BLaER1 treated with 17β-estradiol and CSF1 and Interleukin-3, amounts not matched to agents 10 nM and 100 nM (cell line): Measurements from ENCODE around the gene TMPRSS3.

Source experiments
- H3K27ac ChIP-seq, 11 experiments: shearing (Covaris generic); formaldehyde crosslinking; 2 replicates each; pipeline ENCODE4 v1.8.1; 2022
- H3K27me3 ChIP-seq, 11 experiments: shearing (Covaris generic); formaldehyde crosslinking; 2 replicates each; pipeline ENCODE4 v1.8.1; 2022
- H3K36me3 ChIP-seq, 11 experiments: shearing (Covaris generic); formaldehyde crosslinking; 2 replicates each; pipeline ENCODE4 v1.8.1; 2022
- H3K4me1 ChIP-seq, 10 experiments: shearing (Covaris generic); formaldehyde crosslinking; 2 replicates each; pipeline ENCODE4 v1.8.1; 2022
- H3K4me2 ChIP-seq, 11 experiments: shearing (Covaris generic); formaldehyde crosslinking; 2 replicates each; pipeline ENCODE4 v1.8.1; 2022
- H3K4me3 ChIP-seq, 10 experiments: shearing (Covaris generic); formaldehyde crosslinking; 2 replicates each; pipeline ENCODE4 v1.8.1; 2022
- H3K9ac ChIP-seq, 11 experiments: shearing (Covaris generic); formaldehyde crosslinking; 2 replicates each; pipeline ENCODE4 v1.8.1; 2022
- H3K9me3 ChIP-seq, 11 experiments: shearing (Covaris generic); formaldehyde crosslinking; replicated peaks in 1 of 11; 2 replicates each; pipeline ENCODE4 v1.8.1; 2022
- H4K20me1 ChIP-seq, 11 experiments: shearing (Covaris generic); formaldehyde crosslinking; 2 replicates each; pipeline ENCODE4 v1.8.1; 2022
- Cebpa-rat ChIP-seq, 11 experiments: shearing (Covaris generic); IDR thresholded peaks; 2 replicates each; pipeline ENCODE4 v1.8.1; 2022

TMPRSS3 gene

DNA sequence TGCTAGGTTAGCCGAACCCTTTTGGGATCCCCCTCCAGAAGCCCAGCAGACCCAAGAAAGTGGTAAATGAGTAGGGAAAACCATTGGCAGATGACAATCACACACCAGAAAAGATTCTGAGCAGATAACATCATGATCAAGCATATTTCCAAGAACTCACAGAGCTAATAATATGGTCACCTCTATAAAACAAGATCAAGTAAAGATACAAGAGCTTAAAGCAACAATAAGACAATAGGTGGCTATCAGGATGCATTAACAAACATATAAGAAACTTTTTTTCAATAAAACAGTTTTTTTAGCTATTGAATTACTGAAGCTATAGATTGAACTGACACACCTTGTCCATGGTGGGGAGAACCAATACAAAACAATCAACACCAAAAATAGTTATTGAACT lies 36.8 kb upstream of the TMPRSS3 start:
- Histone ChIP-seq H3K36me3 (no peaks in the 10 kb centered on the region), H3K9ac (no peak overlapping the region), H3K4me2 (no peak overlapping the region), H3K27ac (no peak overlapping the region), H4K20me1 (no peaks in the 10 kb centered on the region; a peak in 1 of 22 replicates), H3K4me3 (no peak overlapping the region), H3K4me1 (peaks cover 0 to 16% (median 6%) of the 10 kb centered on the region in 10 experiments; a peak in 11 of 20 replicates), H3K27me3 (peaks cover 0 to 15% (median 0%) of the 10 kb centered on the region in 11 experiments; a peak in 4 of 22 replicates), H3K9me3 (peaks cover 16 to 37% (median 26%) of the 10 kb centered on the region in 11 experiments)
- no peak for TF ChIP-seq Cebpa-rat (IDR thresholded peaks at IDR 0.05)

DNA sequence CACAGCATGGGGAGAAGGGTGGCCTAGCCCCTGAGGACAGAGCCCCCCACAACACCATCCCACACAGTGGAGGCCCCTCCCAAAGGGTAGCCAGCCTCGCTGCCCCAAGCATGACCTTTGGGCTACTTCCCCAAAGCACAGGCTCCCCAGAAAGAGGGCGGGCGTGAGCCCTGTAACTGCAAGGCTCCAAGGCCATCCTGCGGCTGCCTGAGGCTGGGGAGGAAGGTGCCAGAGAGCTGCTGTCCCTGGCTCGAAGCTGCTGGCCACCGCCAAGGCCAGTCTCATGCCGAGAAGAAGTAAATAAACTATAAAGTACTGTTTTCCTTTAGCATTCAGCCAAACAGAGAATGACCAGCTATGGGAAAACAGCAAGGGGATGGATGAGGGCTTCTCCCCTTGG lies 35.3 kb upstream of the TMPRSS3 start:
- Histone ChIP-seq H3K4me1 (peaks cover under 1 to 31% (median 21%) of the 10 kb centered on the region in 10 experiments), H3K27ac (no peak overlapping the region), H3K36me3 (no peaks in the 10 kb centered on the region), H3K4me3 (no peak overlapping the region), H3K9ac (no peak overlapping the region), H4K20me1 (no peaks in the 10 kb centered on the region; a peak in 1 of 22 replicates), H3K4me2 (peak overlapping the region in 6 of 11 experiments; percentile 2 to 22 (median 11); a peak in 5 of 22 replicates), H3K9me3 (peaks cover 15 to 23% (median 18%) of the 10 kb centered on the region in 11 experiments), H3K27me3 (peaks cover 0 to 30% (median 0%) of the 10 kb centered on the region in 11 experiments; a peak in 6 of 22 replicates)
- no peak for TF ChIP-seq Cebpa-rat (IDR thresholded peaks at IDR 0.05)

DNA sequence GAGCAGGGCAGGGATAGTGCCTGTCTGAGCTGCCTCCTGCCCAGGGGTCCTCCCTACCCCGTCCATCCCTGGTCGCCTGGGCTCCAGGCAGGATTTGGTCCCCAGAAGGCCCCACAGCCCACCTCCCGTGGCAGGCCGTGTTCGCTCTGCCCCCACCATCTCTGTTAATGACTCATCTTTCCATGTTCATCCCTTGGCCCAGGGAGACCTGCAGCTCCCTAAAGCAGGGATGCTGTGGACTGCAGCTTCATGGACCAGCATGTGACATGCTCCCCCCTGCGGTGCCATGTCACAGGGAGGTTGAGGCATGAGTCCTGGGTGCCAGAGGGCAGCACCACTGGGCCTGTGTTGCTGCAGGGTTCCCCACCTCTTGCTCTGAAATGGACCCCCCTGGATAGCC lies 34.7 kb upstream of the TMPRSS3 start:
- Histone ChIP-seq H3K4me2 (peak overlapping the region in 3 of 11 experiments; percentile 4 to 21 (median 13); a peak in 2 of 22 replicates), H3K27me3 (peaks cover 0 to 31% (median 0%) of the 10 kb centered on the region in 11 experiments; a peak in 6 of 22 replicates), H3K4me1 (peaks cover 7 to 38% (median 28%) of the 10 kb centered on the region in 10 experiments), H3K9ac (no peak overlapping the region), H4K20me1 (peaks cover 0 to 6% (median 0%) of the 10 kb centered on the region in 11 experiments; a peak in 7 of 22 replicates), H3K4me3 (no peak overlapping the region), H3K36me3 (no peaks in the 10 kb centered on the region), H3K9me3 (peaks cover 15 to 23% (median 18%) of the 10 kb centered on the region in 11 experiments), H3K27ac (no peak overlapping the region)
- no peak for TF ChIP-seq Cebpa-rat (IDR thresholded peaks at IDR 0.05)

DNA sequence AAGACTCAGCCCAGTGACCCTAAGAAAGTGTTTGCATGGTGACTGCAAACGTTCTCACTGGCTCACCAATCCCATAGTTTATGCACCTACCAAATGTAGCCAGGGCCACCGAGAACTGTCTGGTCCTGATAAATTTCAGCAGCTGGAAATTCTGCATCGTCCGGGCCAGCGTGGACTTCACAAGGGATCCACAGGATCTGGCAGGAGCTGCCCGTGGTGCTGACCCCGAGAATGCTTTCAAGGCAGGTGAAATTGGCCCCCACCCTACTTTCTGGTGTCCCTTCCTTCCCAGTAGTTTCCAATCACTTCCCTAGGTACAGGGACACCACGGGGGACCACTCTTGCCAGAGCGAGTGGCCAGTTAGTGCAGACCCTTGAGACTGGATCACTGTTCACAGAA lies 34.0 kb upstream of the TMPRSS3 start:
- Histone ChIP-seq H3K9me3 (peaks cover 15 to 23% (median 18%) of the 10 kb centered on the region in 11 experiments), H3K4me1 (peaks cover 14 to 45% (median 34%) of the 10 kb centered on the region in 10 experiments), H3K4me2 (no peak overlapping the region), H3K36me3 (no peaks in the 10 kb centered on the region), H3K27ac (no peak overlapping the region), H3K27me3 (peaks cover 0 to 31% (median 0%) of the 10 kb centered on the region in 11 experiments; a peak in 6 of 22 replicates), H3K4me3 (no peak overlapping the region), H3K9ac (no peak overlapping the region), H4K20me1 (peaks cover 0 to 10% (median 0%) of the 10 kb centered on the region in 11 experiments; a peak in 8 of 22 replicates)
- TF ChIP-seq Cebpa-rat (IDR thresholded peaks at IDR 0.05): no peak

DNA sequence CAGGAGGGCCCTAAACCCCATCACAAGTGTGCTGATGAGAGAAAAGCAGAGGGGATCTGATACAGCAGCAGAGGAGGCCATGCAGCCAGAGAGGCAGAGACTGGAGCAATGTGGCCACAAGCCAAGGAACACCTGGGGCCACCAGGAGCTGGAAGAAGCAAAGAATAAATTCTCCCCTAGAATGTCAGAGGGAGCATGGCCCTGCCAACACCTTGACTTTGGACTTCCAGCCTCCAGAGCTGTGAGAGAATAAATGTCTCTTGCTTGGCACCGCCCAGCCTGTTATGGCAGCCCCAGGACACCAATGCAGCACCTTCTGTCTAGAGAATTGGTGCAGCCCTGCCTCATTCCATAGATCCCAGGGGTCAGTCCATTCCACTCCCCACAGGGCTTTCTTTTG lies 33.2 kb upstream of the TMPRSS3 start:
- Histone ChIP-seq H3K27me3 (peaks cover 0 to 31% (median 0%) of the 10 kb centered on the region in 11 experiments; a peak in 6 of 22 replicates), H3K4me2 (no peak overlapping the region), H3K9ac (no peak overlapping the region), H4K20me1 (peaks cover 0 to 13% (median 0%) of the 10 kb centered on the region in 11 experiments; a peak in 8 of 22 replicates), H3K4me3 (no peak overlapping the region), H3K27ac (no peak overlapping the region), H3K9me3 (peaks cover 15 to 23% (median 18%) of the 10 kb centered on the region in 11 experiments), H3K4me1 (peaks cover 22 to 53% (median 43%) of the 10 kb centered on the region in 10 experiments), H3K36me3 (no peaks in the 10 kb centered on the region)
- no peak for TF ChIP-seq Cebpa-rat (IDR thresholded peaks at IDR 0.05)

DNA sequence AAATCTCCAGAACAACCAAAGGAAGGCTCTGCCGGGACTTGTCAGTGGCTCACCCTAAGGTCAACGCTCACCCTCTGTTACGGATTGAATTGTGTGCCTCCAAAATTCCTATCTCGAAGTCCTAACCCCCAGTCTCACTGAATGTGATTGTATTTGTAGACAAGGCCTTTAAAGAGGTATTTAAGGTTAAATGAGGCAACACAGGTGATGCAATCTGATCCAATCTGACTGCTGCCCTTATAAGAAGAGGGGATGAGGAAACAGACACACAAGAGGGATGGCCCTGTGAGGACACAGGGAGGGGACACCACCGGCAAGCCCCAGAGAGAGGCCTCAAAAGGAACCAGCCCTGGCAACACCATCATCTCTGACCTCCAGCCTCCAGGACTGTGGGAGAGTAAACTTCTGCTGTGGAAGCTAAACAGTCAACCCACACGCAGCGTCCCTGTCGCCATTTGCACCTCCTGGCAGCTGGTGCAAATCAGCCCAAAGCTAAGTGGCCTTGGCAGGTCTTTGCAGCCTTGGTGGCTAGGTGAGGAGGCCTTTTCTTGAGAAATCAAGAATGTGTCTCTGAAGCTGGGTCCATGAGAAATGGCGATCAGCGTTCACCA lies 32.1 kb upstream of the TMPRSS3 start:
- Histone ChIP-seq H3K4me1 (peaks cover 30 to 64% (median 54%) of the 10 kb centered on the region in 10 experiments), H3K4me3 (no peak overlapping the region), H4K20me1 (peaks cover 0 to 13% (median 0%) of the 10 kb centered on the region in 11 experiments; a peak in 8 of 22 replicates), H3K27ac (no peak overlapping the region), H3K36me3 (no peaks in the 10 kb centered on the region), H3K27me3 (peaks cover 0 to 36% (median 3%) of the 10 kb centered on the region in 11 experiments; a peak in 9 of 22 replicates), H3K9ac (no peak overlapping the region), H3K4me2 (peak overlapping the region in 7 of 11 experiments; percentile 84 to 98 (median 89); a peak in 13 of 22 replicates), H3K9me3 (peaks cover 11 to 17% (median 12%) of the 10 kb centered on the region in 11 experiments)
- TF ChIP-seq Cebpa-rat (IDR thresholded peaks at IDR 0.05): no peak

DNA sequence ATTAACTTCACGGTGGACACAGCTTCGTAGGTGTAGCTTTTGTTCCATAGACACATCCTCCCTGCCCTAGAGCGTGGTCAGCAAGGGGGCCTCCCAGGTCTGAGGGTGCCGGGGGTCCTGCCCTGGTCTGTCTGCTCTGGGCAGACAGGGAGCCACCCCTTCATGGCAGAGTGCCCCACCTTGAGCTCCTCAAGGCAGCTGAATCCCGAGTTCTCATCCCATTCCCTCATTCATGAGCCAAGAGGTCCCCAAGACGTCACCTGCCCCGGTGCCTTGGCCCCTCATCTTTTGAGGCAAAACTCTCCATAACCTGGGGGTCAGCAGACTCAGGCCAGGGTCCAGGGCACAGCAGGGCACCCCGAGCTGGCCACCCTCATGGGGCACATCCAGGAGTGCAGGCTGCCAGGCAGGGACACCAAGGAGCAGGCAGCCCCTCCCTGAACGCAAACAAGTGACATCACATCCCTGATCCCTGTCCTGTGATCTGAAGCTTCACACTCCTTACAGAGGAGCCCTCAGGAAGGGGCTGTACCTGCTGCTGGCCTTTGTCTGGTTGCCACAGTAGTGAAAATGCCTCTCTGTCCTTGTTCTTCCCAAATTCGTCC lies 31.1 kb upstream of the TMPRSS3 start:
- Histone ChIP-seq H3K27ac (no peak overlapping the region), H3K9me3 (peaks cover 2 to 10% (median 4%) of the 10 kb centered on the region in 11 experiments), H3K4me3 (no peak overlapping the region), H3K27me3 (peaks cover 0 to 38% (median 4%) of the 10 kb centered on the region in 11 experiments; a peak in 9 of 22 replicates), H4K20me1 (peaks cover 0 to 13% (median 0%) of the 10 kb centered on the region in 11 experiments; a peak in 8 of 22 replicates), H3K4me2 (peak overlapping the region in 10 of 11 experiments; percentile 3 to 98 (median 88); a peak in 18 of 22 replicates), H3K36me3 (no peaks in the 10 kb centered on the region), H3K4me1 (peaks cover 30 to 68% (median 59%) of the 10 kb centered on the region in 10 experiments), H3K9ac (no peak overlapping the region)
- TF ChIP-seq Cebpa-rat (IDR thresholded peaks at IDR 0.05): no peak

DNA sequence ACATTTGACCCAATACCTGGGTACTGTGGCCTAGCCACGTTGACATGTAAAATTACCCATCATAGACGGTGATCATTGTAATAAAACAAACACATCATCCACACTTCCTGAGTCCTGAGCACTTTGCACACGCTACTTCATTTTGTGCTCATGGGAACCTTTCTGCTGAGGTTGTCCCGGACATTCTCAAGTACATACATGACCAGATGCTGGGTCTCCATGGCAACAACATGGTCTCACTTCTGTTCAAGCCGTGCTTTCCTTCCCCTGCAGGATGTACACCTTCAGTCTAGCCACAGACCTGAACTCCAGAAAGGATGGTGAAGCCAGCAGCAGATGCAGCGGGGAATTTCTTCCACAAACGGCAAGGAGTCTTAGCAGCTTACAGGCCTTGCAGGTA lies 30.6 kb upstream of the TMPRSS3 start:
- TF ChIP-seq Cebpa-rat (IDR thresholded peaks at IDR 0.05): no peak
- peaks cover 2 to 10% (median 6%) of the 10 kb centered on the region in 11 experiments; a peak in 20 of 22 replicates for H3K9me3 ChIP-seq
- no peaks in the 10 kb centered on the region; a peak in 1 of 22 replicates for H3K36me3 ChIP-seq
- no peak overlapping the region; a peak in 1 of 20 replicates for H3K4me3 ChIP-seq
- peak overlapping the region in 1 of 11 experiments; percentile 69; a peak in 1 of 22 replicates for H3K9ac ChIP-seq
- H3K27me3 ChIP-seq: peaks cover 0 to 38% (median 4%) of the 10 kb centered on the region in 11 experiments; a peak in 9 of 22 replicates
- H3K27ac ChIP-seq: peak overlapping the region in 4 of 11 experiments; percentile 72 to 91 (median 79); a peak in 6 of 22 replicates
- H3K4me1 ChIP-seq: peaks cover 30 to 68% (median 59%) of the 10 kb centered on the region in 10 experiments
- peak overlapping the region; percentile 3 to 98 (median 86); a peak in 20 of 22 replicates for H3K4me2 ChIP-seq
- H4K20me1 ChIP-seq: peaks cover 0 to 13% (median 0%) of the 10 kb centered on the region in 11 experiments; a peak in 8 of 22 replicates
